ENCODE measurements around the gene LNPK. TPM values are rescaled to one million over a fixed set of nuclear protein-coding genes. Genes with fewer than 3 reads are reported as not detected.

The LNPK gene
- total RNA-seq, 1 donor from 2014 or later, result 30.3 TPM

DNA sequence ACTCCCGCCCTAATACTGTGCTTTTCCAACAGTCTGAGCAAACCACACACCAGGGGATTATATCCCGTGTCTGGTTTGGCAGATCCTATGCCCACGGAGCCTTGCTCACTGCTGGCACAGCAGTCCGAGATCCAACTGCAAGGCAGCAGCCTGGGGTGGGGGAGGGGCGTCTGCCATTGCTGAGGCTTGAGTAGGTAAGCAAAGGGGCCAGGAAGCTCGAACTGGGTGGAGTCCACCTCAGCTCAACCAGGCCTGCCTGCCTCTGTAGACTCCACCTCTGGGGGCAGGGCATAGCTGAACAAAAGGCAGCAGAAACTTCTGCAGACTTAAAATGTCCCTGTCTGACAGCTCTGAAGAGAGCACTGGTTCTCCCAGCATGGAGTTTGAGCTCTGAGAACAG lies 44.2 kb downstream of the LNPK start:
- H3K27ac Mint-ChIP-seq, result no peak overlapping the region
- H3K27me3 Mint-ChIP-seq, result no peaks in the 10 kb centered on the region
- DNase-seq (ENCODE audit: low spot score, unreplicated experiment), result no peak
- peaks cover 2% of the 10 kb centered on the region for H3K4me1 Mint-ChIP-seq (ENCODE audit: low read depth)
- peaks cover 49% of the 10 kb centered on the region for H3K36me3 Mint-ChIP-seq (ENCODE audit: insufficient read depth)
- peaks cover 25% of the 10 kb centered on the region for H3K9me3 Mint-ChIP-seq (ENCODE audit: low read depth)
- no peak overlapping the region for H3K4me3 Mint-ChIP-seq (ENCODE audit: low read depth)
- TF ChIP-seq, protein P1, sequence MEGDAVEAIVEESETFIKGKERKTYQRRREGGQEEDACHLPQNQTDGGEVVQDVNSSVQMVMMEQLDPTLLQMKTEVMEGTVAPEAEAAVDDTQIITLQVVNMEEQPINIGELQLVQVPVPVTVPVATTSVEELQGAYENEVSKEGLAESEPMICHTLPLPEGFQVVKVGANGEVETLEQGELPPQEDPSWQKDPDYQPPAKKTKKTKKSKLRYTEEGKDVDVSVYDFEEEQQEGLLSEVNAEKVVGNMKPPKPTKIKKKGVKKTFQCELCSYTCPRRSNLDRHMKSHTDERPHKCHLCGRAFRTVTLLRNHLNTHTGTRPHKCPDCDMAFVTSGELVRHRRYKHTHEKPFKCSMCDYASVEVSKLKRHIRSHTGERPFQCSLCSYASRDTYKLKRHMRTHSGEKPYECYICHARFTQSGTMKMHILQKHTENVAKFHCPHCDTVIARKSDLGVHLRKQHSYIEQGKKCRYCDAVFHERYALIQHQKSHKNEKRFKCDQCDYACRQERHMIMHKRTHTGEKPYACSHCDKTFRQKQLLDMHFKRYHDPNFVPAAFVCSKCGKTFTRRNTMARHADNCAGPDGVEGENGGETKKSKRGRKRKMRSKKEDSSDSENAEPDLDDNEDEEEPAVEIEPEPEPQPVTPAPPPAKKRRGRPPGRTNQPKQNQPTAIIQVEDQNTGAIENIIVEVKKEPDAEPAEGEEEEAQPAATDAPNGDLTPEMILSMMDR (IDR thresholded peaks at IDR 0.05; ENCODE audit: unreplicated experiment), result no peak

DNA sequence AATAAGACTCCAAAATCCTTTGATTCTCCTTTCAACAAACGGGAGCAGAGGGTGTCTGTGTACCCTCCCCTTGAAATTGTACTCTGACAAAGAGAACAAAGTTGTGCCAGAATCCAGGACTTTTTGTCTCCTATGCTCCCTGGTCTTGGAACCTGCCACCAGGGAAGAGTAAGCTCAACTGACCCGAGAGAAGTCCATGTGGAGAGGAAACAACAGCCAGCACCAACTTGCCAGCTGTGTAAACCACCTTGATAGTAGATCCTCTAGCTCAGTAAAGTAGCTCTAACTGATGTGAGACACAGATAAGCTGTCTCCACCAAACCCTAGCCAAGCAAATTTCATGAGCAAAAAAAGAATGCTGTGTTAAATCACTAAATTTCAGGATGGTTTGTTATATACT lies 46.9 kb downstream of the LNPK start:
- TF ChIP-seq, protein P1 (IDR thresholded peaks at IDR 0.05; ENCODE audit: unreplicated experiment), result no peak
- Mint-ChIP-seq H3K36me3 (ENCODE audit: insufficient read depth) (peaks cover 33% of the 10 kb centered on the region), H3K27ac (no peak overlapping the region), H3K27me3 (no peaks in the 10 kb centered on the region), H3K9me3 (ENCODE audit: low read depth) (peaks cover 13% of the 10 kb centered on the region), H3K4me1 (ENCODE audit: low read depth) (peaks cover 2% of the 10 kb centered on the region), H3K4me3 (ENCODE audit: low read depth) (no peak overlapping the region)
- no peak for DNase-seq (ENCODE audit: low spot score, unreplicated experiment)

DNA sequence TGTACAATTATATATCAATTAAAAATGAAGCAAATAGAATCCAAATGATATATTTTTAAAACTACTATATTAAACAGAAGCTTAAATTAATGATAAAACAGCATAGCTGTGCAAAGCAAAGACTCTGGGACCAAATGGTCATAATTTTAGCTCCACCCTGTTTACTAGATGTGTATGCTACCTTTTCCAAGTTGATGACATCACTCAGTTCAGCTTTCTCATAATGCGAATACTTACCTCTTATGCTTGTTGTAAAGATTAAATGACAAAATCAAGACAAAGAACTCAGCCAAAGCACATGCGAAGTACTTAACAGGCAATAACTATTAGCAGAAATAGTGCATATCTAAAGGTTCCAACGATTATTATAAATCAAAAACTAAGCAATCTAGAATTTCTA lies 51.6 kb downstream of the LNPK start:
- H3K9me3 Mint-ChIP-seq (ENCODE audit: low read depth), result no peaks in the 10 kb centered on the region
- H3K27me3 Mint-ChIP-seq, result no peaks in the 10 kb centered on the region
- peaks cover 6% of the 10 kb centered on the region for H3K36me3 Mint-ChIP-seq (ENCODE audit: insufficient read depth)
- TF ChIP-seq, protein P1 (IDR thresholded peaks at IDR 0.05; ENCODE audit: unreplicated experiment), result no peak
- no peak for DNase-seq (ENCODE audit: low spot score, unreplicated experiment)
- H3K4me1 Mint-ChIP-seq (ENCODE audit: low read depth), result no peaks in the 10 kb centered on the region
- no peak overlapping the region for H3K4me3 Mint-ChIP-seq (ENCODE audit: low read depth)
- no peak overlapping the region for H3K27ac Mint-ChIP-seq

DNA sequence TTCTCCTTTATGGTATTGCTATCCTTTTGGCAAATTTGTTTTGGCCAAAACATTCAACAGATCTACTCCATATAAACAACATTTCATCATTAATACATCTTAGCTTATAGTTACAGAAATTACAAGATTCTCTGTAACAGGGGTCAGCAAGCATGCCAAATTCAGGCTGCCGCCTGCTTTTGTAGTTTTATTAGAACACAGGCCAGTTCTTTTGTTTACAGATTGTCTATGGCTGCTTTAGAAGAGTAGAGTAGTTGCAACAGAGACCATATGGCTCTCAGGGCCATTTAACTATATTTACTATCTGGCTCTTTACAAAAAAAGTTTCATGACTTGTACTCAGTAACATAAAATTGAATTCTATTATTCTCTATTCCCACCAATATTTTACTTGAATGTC lies 53.9 kb downstream of the LNPK start:
- TF ChIP-seq, protein P1 (IDR thresholded peaks at IDR 0.05; ENCODE audit: unreplicated experiment), result no peak
- Mint-ChIP-seq H3K9me3 (ENCODE audit: low read depth) (no peaks in the 10 kb centered on the region), H3K27me3 (no peaks in the 10 kb centered on the region), H3K4me3 (ENCODE audit: low read depth) (no peak overlapping the region), H3K27ac (no peak overlapping the region), H3K36me3 (ENCODE audit: insufficient read depth) (peaks cover 10% of the 10 kb centered on the region), H3K4me1 (ENCODE audit: low read depth) (no peaks in the 10 kb centered on the region)
- no peak for DNase-seq (ENCODE audit: low spot score, unreplicated experiment)

DNA sequence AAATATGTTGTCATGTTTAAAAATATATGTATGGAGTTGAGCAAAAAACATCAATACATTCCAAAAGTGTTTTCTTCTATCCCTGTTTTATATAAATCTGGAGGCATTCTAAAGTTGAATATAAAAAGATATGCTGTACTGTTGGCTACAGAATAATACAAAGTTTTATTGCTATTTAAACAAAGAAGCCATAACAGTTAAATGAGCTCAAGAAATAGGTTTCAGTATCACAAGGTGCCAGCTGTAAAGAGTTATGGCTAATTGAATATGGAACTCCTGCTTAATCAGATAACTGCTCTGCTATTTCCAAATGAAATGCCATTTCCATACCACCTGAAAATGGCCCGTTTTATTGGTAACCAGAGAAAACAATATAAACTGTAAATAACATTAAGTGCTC lies 55.0 kb downstream of the LNPK start:
- H3K27me3 Mint-ChIP-seq, result no peaks in the 10 kb centered on the region
- H3K4me1 Mint-ChIP-seq (ENCODE audit: low read depth), result no peaks in the 10 kb centered on the region
- H3K36me3 Mint-ChIP-seq (ENCODE audit: insufficient read depth), result peaks cover 14% of the 10 kb centered on the region
- no peak overlapping the region for H3K4me3 Mint-ChIP-seq (ENCODE audit: low read depth)
- H3K9me3 Mint-ChIP-seq (ENCODE audit: low read depth), result no peaks in the 10 kb centered on the region
- TF ChIP-seq, protein P1 (IDR thresholded peaks at IDR 0.05; ENCODE audit: unreplicated experiment), result no peak
- DNase-seq (ENCODE audit: low spot score, unreplicated experiment), result no peak
- no peak overlapping the region for H3K27ac Mint-ChIP-seq

Measured in progenitor cell of endocrine pancreas (in vitro differentiated cells).